SK-N-SH (cell line): Measurements from ENCODE around the gene SIRPD. TPM values are rescaled to one million over a fixed set of nuclear protein-coding genes. Genes with fewer than 3 reads are reported as not detected.

ENCODE experiments used
- CTCF ChIA-PET: fragments of 300-600, 350-600 bp; formaldehyde crosslinking; extraction: SDS; loops from one replicate; lab custom pipeline; 2021; lab: Yijun Ruan, JAX
- POLR2A ChIA-PET: fragments of 350-600 bp; sonication (Branson Sonifier 250); formaldehyde crosslinking; extraction: SDS; loops from one replicate; lab custom pipeline; 2020; ENCODE audit warnings: antibody characterized with exemption, inconsistent platforms; lab: Yijun Ruan, JAX
- DNase-seq: peaks from one replicate; pipeline ENCODE4 v3.0.0; 2012
- H2AFZ ChIP-seq: fragments of 200-600 bp; sonication (generic); 2 replicates; pipeline ENCODE4 v1.8.1; 2016; ENCODE audit warnings: antibody characterized with exemption, mild to moderate bottlenecking, low read depth
- H3F3A ChIP-seq: fragments of 200-600 bp; sonication (generic); replicated peaks from 2 replicates; pipeline ENCODE3; 2016; ENCODE audit warnings: antibody characterized with exemption, mild to moderate bottlenecking; ENCODE audit not compliant: insufficient read depth
- H3K27ac ChIP-seq, 2 experiments: fragments of 200-500 bp in 1 of 2; fragments of 200-600 bp in 1 of 2; sonication (Bioruptor generic) in 1 of 2; sonication (generic), shearing (Covaris generic) in 1 of 2; 2 replicates each; pipeline versions ENCODE4 v1.5.1 to v1.6.1; 2014 to 2016; ENCODE audit warnings: low read depth in 2 of 2, inconsistent platforms in 1 of 2, low read length in 1 of 2, mild to moderate bottlenecking in 1 of 2, mixed read lengths in 1 of 2
- H3K27me3 ChIP-seq: fragments of 200-600 bp; sonication (generic), shearing (Covaris generic); 2 replicates; pipeline ENCODE4 v1.6.1; 2016; ENCODE audit warnings: mixed run types; ENCODE audit not compliant: insufficient read depth
- H3K36me3 ChIP-seq, 2 experiments: fragments of 200-500 bp in 1 of 2; fragments of 200-600 bp in 1 of 2; sonication (Bioruptor generic) in 1 of 2; sonication (generic) in 1 of 2; replicated peaks in 1 of 2; 2 replicates each; pipeline versions ENCODE3 to v1.5.1; 2014 to 2016; ENCODE audit warnings: low read length in 1 of 2, mild to moderate bottlenecking in 1 of 2; ENCODE audit not compliant: insufficient read depth in 2 of 2, control insufficient read depth in 1 of 2
- H3K4me1 ChIP-seq, 2 experiments: fragments of 200-500 bp in 1 of 2; fragments of 200-600 bp in 1 of 2; sonication (Bioruptor generic) in 1 of 2; sonication (generic), shearing (Covaris generic) in 1 of 2; 2 replicates each; pipeline versions ENCODE4 v1.5.1 to v1.6.1; 2014 to 2016; ENCODE audit warnings: low read depth in 1 of 2, low read length in 1 of 2, mixed run types in 1 of 2; ENCODE audit not compliant: insufficient read depth in 2 of 2, control insufficient read depth in 1 of 2
- H3K4me2 ChIP-seq: fragments of 200-600 bp; sonication (generic), shearing (Covaris generic); 2 replicates; pipeline ENCODE4 v1.6.1; 2017; ENCODE audit warnings: mixed run types
- H3K4me3 ChIP-seq, 2 experiments: fragments of 200-500 bp in 1 of 2; fragments of 200-600 bp in 1 of 2; sonication (Bioruptor generic) in 1 of 2; sonication (generic), shearing (Covaris generic) in 1 of 2; 2 replicates each; pipeline versions ENCODE4 v1.5.1 to v1.8.1; 2014 to 2016; ENCODE audit warnings: low read depth in 2 of 2, inconsistent platforms in 1 of 2, low read length in 1 of 2, mild to moderate bottlenecking in 1 of 2, mixed read lengths in 1 of 2, moderate library complexity in 1 of 2
- H3K79me2 ChIP-seq: fragments of 200-600 bp; sonication (generic); 2 replicates; pipeline ENCODE4 v1.8.1; 2017; ENCODE audit warnings: mild to moderate bottlenecking; ENCODE audit not compliant: insufficient read depth
- H3K9ac ChIP-seq: fragments of 200-600 bp; sonication (generic); 2 replicates; pipeline ENCODE4 v1.6.1; 2017; ENCODE audit warnings: mixed run types
- H3K9me2 ChIP-seq: fragments of 200-600 bp; sonication (generic); 2 replicates; pipeline ENCODE4 v1.6.1; 2017; ENCODE audit warnings: mixed run types
- H3K9me3 ChIP-seq: fragments of 200-600 bp; sonication (generic); 2 replicates; pipeline ENCODE4 v1.6.1; 2017; ENCODE audit warnings: mixed run types, mild to moderate bottlenecking, moderate library complexity
- H4K20me1 ChIP-seq: fragments of 200-600 bp; sonication (generic); 2 replicates; pipeline ENCODE4 v1.6.1; 2017; ENCODE audit warnings: mild to moderate bottlenecking, mixed run types; ENCODE audit not compliant: insufficient read depth
- CTCF ChIP-seq: fragments of 200-600 bp; sonication (generic); IDR thresholded peaks from 2 replicates; pipeline ENCODE4 v1.6.1; 2017; ENCODE audit warnings: antibody characterized with exemption, mild to moderate bottlenecking, moderate library complexity
- EP300 ChIP-seq, 2 experiments: IDR thresholded peaks; 2 replicates each; pipeline versions ENCODE4 v1.4.0 to v1.6.1; 2012; ENCODE audit warnings: borderline replicate concordance in 1 of 2, low read depth in 1 of 2, low read length in 1 of 2
- EZH2phosphoT487 ChIP-seq: fragments of 200-600 bp; sonication (generic); IDR thresholded peaks from 2 replicates; pipeline ENCODE4 v1.6.1; 2017; ENCODE audit warnings: low read depth, mixed run types, mild to moderate bottlenecking, antibody characterized with exemption, moderate library complexity, borderline replicate concordance
- FOSL2 ChIP-seq: IDR thresholded peaks from 2 replicates; pipeline ENCODE4 v1.4.0; 2012; ENCODE audit warnings: low read depth, mild to moderate bottlenecking, moderate library complexity, borderline replicate concordance
- FOXJ3 ChIP-seq: sonication (generic); formaldehyde crosslinking; IDR thresholded peaks from 2 replicates; pipeline ENCODE4 v1.5.1; 2020; ENCODE audit warnings: mild to moderate bottlenecking, missing genetic modification reagents
- GABPA ChIP-seq: IDR thresholded peaks from 2 replicates; pipeline ENCODE4 v1.4.0; 2012; ENCODE audit warnings: low read depth, mild to moderate bottlenecking
- GATA2 ChIP-seq: sonication (generic); formaldehyde crosslinking; IDR thresholded peaks from 2 replicates; pipeline ENCODE4 v1.5.0; 2020; ENCODE audit warnings: mild to moderate bottlenecking, missing genetic modification reagents
- JUND ChIP-seq: IDR thresholded peaks from 2 replicates; pipeline ENCODE4 v1.4.0; 2012
- MAX ChIP-seq: IDR thresholded peaks from 2 replicates; pipeline ENCODE4 v1.4.0; 2012; ENCODE audit warnings: low read depth
- NRF1 ChIP-seq: IDR thresholded peaks from 2 replicates; pipeline ENCODE4 v1.6.1; 2012; ENCODE audit warnings: low read depth, mild to moderate bottlenecking, low read length
- PBX3 ChIP-seq: IDR thresholded peaks from 2 replicates; pipeline ENCODE4; 2012
- POLR2AphosphoS5 ChIP-seq: IDR thresholded peaks from 2 replicates; pipeline ENCODE4 v1.6.1; 2012; ENCODE audit warnings: low read depth, low read length
- RXRA ChIP-seq: IDR thresholded peaks from 2 replicates; pipeline ENCODE4 v1.4.0; 2012; ENCODE audit warnings: low read depth, mild to moderate bottlenecking, borderline replicate concordance
- SIN3A ChIP-seq: IDR thresholded peaks from 2 replicates; pipeline ENCODE4 v1.6.1; 2012; ENCODE audit warnings: low read depth, mild to moderate bottlenecking, low read length, moderate library complexity, borderline replicate concordance
- SMC3 ChIP-seq: IDR thresholded peaks from 2 replicates; pipeline ENCODE4 v1.6.1; 2012; ENCODE audit warnings: low read depth, low read length, improper control_type of control experiment
- TCF12 ChIP-seq: IDR thresholded peaks from 2 replicates; pipeline ENCODE4 v1.4.0; 2012
- USF2 ChIP-seq: fragments of 150-350 bp; IDR thresholded peaks from 2 replicates; pipeline ENCODE4 v1.6.1; 2017; ENCODE audit warnings: antibody characterized with exemption, low read length, low read depth, borderline replicate concordance
- ZBTB33 ChIP-seq: IDR thresholded peaks from 2 replicates; pipeline ENCODE4 v1.4.0; 2012; ENCODE audit warnings: low read depth, borderline replicate concordance
- WGBS: methylation state at CpG from one replicate; pipeline ENCODE4 v1.1.6; 2017; ENCODE audit warnings: low lambda C conversion rate; 5-methylcytosine and 5-hydroxymethylcytosine counted together
- polyA plus RNA-seq, 3 experiments: library from polyadenylated mRNA; depleted of rRNA; stranded (reverse); fragments of >200 nt; gene quantifications; 2 replicates each; pipeline ENCODE4 v1.2.3, GENCODE V29; 2012
- TF ChIP-seq, protein P1 (sequence below): fragments of 150-350 bp; IDR thresholded peaks from 2 replicates; pipeline ENCODE4 v1.6.1; 2016; ENCODE audit warnings: mild to moderate bottlenecking, low read depth, low read length

The SIRPD gene
- polyA plus RNA-seq, 1 of the 3 experiments (the other 2 are of a cell fraction) = not detected

GRCh38 chr20:1493536-1493935, 64.0 kb downstream of the SIRPD start:
- no peak for TF ChIP-seq TCF12
- TF ChIP-seq USF2 = no peak
- TF ChIP-seq EP300 (IDR thresholded peaks at IDR 0.05; ENCODE audit: borderline replicate concordance in 1 of 2, low read depth in 1 of 2, low read length in 1 of 2) = no peak
- no peak for TF ChIP-seq FOXJ3 (CRISPR knock-in tag)
- TF ChIP-seq EZH2phosphoT487 = no peak
- no peak for TF ChIP-seq SIN3A
- TF ChIP-seq GABPA = no peak
- TF ChIP-seq RXRA = no peak
- no peak for TF ChIP-seq SMC3
- TF ChIP-seq MAX = no peak
- no peak for TF ChIP-seq JUND
- TF ChIP-seq PBX3 = no peak
- TF ChIP-seq GATA2 (CRISPR knock-in tag) = no peak
- TF ChIP-seq POLR2AphosphoS5 = no peak
- TF ChIP-seq NRF1 = no peak
- no peak for TF ChIP-seq ZBTB33
- TF ChIP-seq CTCF = no peak
- TF ChIP-seq, protein P1, sequence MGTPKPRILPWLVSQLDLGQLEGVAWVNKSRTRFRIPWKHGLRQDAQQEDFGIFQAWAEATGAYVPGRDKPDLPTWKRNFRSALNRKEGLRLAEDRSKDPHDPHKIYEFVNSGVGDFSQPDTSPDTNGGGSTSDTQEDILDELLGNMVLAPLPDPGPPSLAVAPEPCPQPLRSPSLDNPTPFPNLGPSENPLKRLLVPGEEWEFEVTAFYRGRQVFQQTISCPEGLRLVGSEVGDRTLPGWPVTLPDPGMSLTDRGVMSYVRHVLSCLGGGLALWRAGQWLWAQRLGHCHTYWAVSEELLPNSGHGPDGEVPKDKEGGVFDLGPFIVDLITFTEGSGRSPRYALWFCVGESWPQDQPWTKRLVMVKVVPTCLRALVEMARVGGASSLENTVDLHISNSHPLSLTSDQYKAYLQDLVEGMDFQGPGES = no peak
- no peak for TF ChIP-seq FOSL2
- Histone ChIP-seq H4K20me1 (no peaks in the 10 kb centered on the region), H3K79me2 (no peaks in the 10 kb centered on the region), H3K9ac (no peak overlapping the region), H3K27me3 (peaks cover 35% of the 10 kb centered on the region), H3K36me3 (no peaks in the 10 kb centered on the region), H3F3A (no peaks in the 10 kb centered on the region), H3K9me3 (no peaks in the 10 kb centered on the region), H3K4me1 (no peaks in the 10 kb centered on the region; a peak in 1 of 4 replicates), H3K9me2 (no peaks in the 10 kb centered on the region), H3K4me2 (no peak overlapping the region), H3K4me3 (no peak overlapping the region), H3K27ac (no peak overlapping the region), H2AFZ (no peak overlapping the region)
- DNase-seq = no peak
- CTCF ChIA-PET = interaction anchor here (1.4 to 1.5 kb wide), 2 partner anchors 10 to 56 kb away, joined by 4 read pairs; no protein-coding TSS in a partner anchor
- POLR2A ChIA-PET = no interaction called here
- 0% methylated on average over 1 of the region's 1 CpG for WGBS
